Tibial artery (tissue), 4 donors: Measurements from ENCODE around the gene ZBTB45.

Source experiments
- DNase-seq, 2 donors: peaks; one replicate each; pipeline ENCODE4 v3.0.0-alpha.2; 2019
- H3K27ac ChIP-seq, 2 donors: fragments of 200-600 bp; sonication (generic) in 1 of 2; 1 replicate in 1 of 2; 2 replicates in 1 of 2; pipeline ENCODE4 v1.5.1; 2018 to 2019; ENCODE audit warnings: mild to moderate bottlenecking in 1 of 2
- H3K27me3 ChIP-seq, 2 donors: fragments of 200-600 bp; sonication (generic) in 1 of 2; one replicate each; pipeline versions ENCODE4 v1.5.1 to v1.6.0; 2016 to 2019
- H3K36me3 ChIP-seq, 3 donors: fragments of 200-600 bp; sonication (generic) in 2 of 3; one replicate each; pipeline ENCODE4 v1.5.1; 2016 to 2019; ENCODE audit warnings: mild to moderate bottlenecking in 2 of 3
- H3K4me1 ChIP-seq, 4 donors: fragments of 200-600 bp; sonication (generic) in 2 of 4; 1 replicate in 3 of 4; 2 replicates in 1 of 4; pipeline ENCODE4 v1.5.1; 2016 to 2019
- H3K4me3 ChIP-seq, 2 donors: fragments of 200-600 bp; sonication (generic) in 1 of 2; 1 replicate in 1 of 2; 2 replicates in 1 of 2; pipeline ENCODE4 v1.5.1; 2018 to 2019; ENCODE audit warnings: mild to moderate bottlenecking in 2 of 2
- H3K9me3 ChIP-seq, 3 donors: fragments of 200-600 bp; sonication (generic) in 1 of 3; one replicate each; pipeline ENCODE4 v1.5.1; 2016 to 2019
- CTCF ChIP-seq, 2 experiments: fragments of 200-600 bp in 1 of 2; fragments of 450-650 bp in 1 of 2; IDR thresholded peaks; one replicate each; pipeline ENCODE4 v1.5.1; 2017 to 2019; ENCODE audit warnings: antibody characterized with exemption in 2 of 2, mild to moderate bottlenecking in 1 of 2, moderate library complexity in 1 of 2
- intact Hi-C: fragments of 100-400 bp; cut with DNase I; formaldehyde crosslinking; loops from one replicate; pipeline ENCODE4 v1.15.0; 2023; ENCODE audit warnings: low total_unique reads

The ZBTB45 gene

GRCh38 chr19:58522709-58523108 lies 3.1 kb upstream of the ZBTB45 start:
- intact Hi-C loops: no loop called here
- no peaks in the 10 kb centered on the region for H3K9me3 ChIP-seq

GRCh38 chr19:58521651-58522050 lies 2.0 kb upstream of the ZBTB45 start:
- Histone ChIP-seq H3K27ac (no peak overlapping the region), H3K4me1 (peaks cover 16 to 32% (median 26%) of the 10 kb centered on the region in 4 donors), H3K4me3 (no peak overlapping the region), H3K36me3 (peaks cover 7 to 8% (median 8%) of the 10 kb centered on the region in 3 donors), H3K27me3 (no peaks in the 10 kb centered on the region), H3K9me3 (no peaks in the 10 kb centered on the region)
- no peak for DNase-seq
- no peak for TF ChIP-seq CTCF (IDR thresholded peaks at IDR 0.05)
- intact Hi-C loops: no loop called here

More at GRCh38 chr19:58522709-58523108, 3.1 kb upstream of the ZBTB45 start:
- no peak overlapping the region for H3K27ac ChIP-seq
- no peaks in the 10 kb centered on the region for H3K36me3 ChIP-seq
- peaks cover 0 to 1% of the 10 kb centered on the region in 2 donors for H3K27me3 ChIP-seq
- H3K4me1 ChIP-seq: peaks cover 12 to 22% (median 19%) of the 10 kb centered on the region in 4 donors
- DNase-seq: no peak
- H3K4me3 ChIP-seq: no peak overlapping the region
- TF ChIP-seq CTCF (IDR thresholded peaks at IDR 0.05): no peak

GRCh38 chr19:58520257-58520599 lies 618 bp upstream of the ZBTB45 start:
- Histone ChIP-seq H3K27me3 (no peaks in the 10 kb centered on the region), H3K4me3 (peak overlapping the region; percentile 89 to 95), H3K4me1 (peaks cover 16 to 45% (median 31%) of the 10 kb centered on the region in 4 donors), H3K36me3 (peaks cover 15 to 22% (median 17%) of the 10 kb centered on the region in 3 donors), H3K27ac (peak overlapping the region; percentile 97 to 98), H3K9me3 (no peaks in the 10 kb centered on the region)
- no peak for TF ChIP-seq CTCF (IDR thresholded peaks at IDR 0.05)
- intact Hi-C loops: no loop called here
- no peak for DNase-seq

GRCh38 chr19:58519087-58519354 lies 589 bp downstream of the ZBTB45 start:
- Histone ChIP-seq H3K9me3 (no peaks in the 10 kb centered on the region), H3K27ac (peak overlapping the region; percentile 97 to 98), H3K4me3 (peak overlapping the region; percentile 89 to 95), H3K4me1 (peaks cover 16 to 55% (median 39%) of the 10 kb centered on the region in 4 donors), H3K27me3 (no peaks in the 10 kb centered on the region), H3K36me3 (peaks cover 15 to 25% (median 17%) of the 10 kb centered on the region in 3 donors)
- TF ChIP-seq CTCF (IDR thresholded peaks at IDR 0.05): no peak
- DNase-seq: peak; percentile 59 to 79
- intact Hi-C loops: loop anchor here (5.0 kb wide), 1 partner anchor 42 kb away; the partner anchor contains the start of gene ZNF446

- Histone ChIP-seq H3K36me3 (peaks cover 15 to 25% (median 17%) of the 10 kb centered on the region in 3 donors), H3K27ac (peak overlapping the region; percentile 97 to 98), H3K4me3 (peak overlapping the region; percentile 89 to 95), H3K4me1 (peaks cover 16 to 60% (median 44%) of the 10 kb centered on the region in 4 donors), H3K9me3 (no peaks in the 10 kb centered on the region), H3K27me3 (no peaks in the 10 kb centered on the region)
- intact Hi-C loops: loop anchor here (5.0 kb wide), 1 partner anchor 41 kb away; the partner anchor contains the start of gene ZNF446
- peak; percentile 31 to 52 for TF ChIP-seq CTCF (IDR thresholded peaks at IDR 0.05)
- no peak for DNase-seq
Observed at GRCh38 chr19:58518256-58519086, 1.1 kb downstream of the ZBTB45 start.
